Breast epithelium (tissue), 3 donors: ENCODE results near the gene TOE1.

Experiments used
- CTCF ChIP-seq, 3 donors: fragments of 450-650 bp; IDR thresholded peaks; one replicate each; pipeline ENCODE4 v1.5.1; 2016 to 2017; ENCODE audit warnings: antibody characterized with exemption in 3 of 3, mild to moderate bottlenecking in 3 of 3, moderate library complexity in 3 of 3
- POLR2A ChIP-seq: fragments of 450-650 bp; IDR thresholded peaks from one replicate; pipeline ENCODE4 v1.6.1; 2016; ENCODE audit warnings: antibody characterized with exemption, mild to moderate bottlenecking, moderate library complexity

GRCh38 chr1:45356186-45356585 lies 16.2 kb downstream of the TOE1 start:
- TF ChIP-seq CTCF (IDR thresholded peaks at IDR 0.05) (no peak), POLR2A (no peak)
